ENCODE results near the gene EPO. TPM values are rescaled to one million over a fixed set of nuclear protein-coding genes. Genes with fewer than 3 reads are reported as not detected.

The EPO gene
- total RNA-seq, 2 donors from 2014 or later: 0.33 TPM; not detected in 1

GRCh38 chr7:100705753-100706671, 14.3 kb upstream of the EPO start, which contains the start of gene POP7:
Gene POP7, plus strand, starts transcription at chr7:100706121. Its CDS starts 710 bp downstream, at chr7:100706831.
- Histone ChIP-seq H3K9ac (ENCODE audit: extremely low read depth, low read length, poor library complexity, severe bottlenecking) (peak within 1 kb of the TSS; percentile 89), H3K4me3 (ENCODE audit: low read length) (peak within 1 kb of the TSS; percentile 89), H3K36me3 (ENCODE audit: control insufficient read depth, insufficient read depth, low read length) (peaks cover 13% of the 10 kb centered on the region), H3K9me3 (ENCODE audit: control insufficient read depth, low read length) (no peaks in the 10 kb centered on the region), H3K27ac (ENCODE audit: low read depth, low read length) (peak within 1 kb of the TSS; percentile 91), H3K4me1 (ENCODE audit: control insufficient read depth, insufficient read depth, low read length) (no peaks in the 10 kb centered on the region), H3K27me3 (ENCODE audit: control insufficient read depth, insufficient read depth, low read length, poor library complexity, severe bottlenecking) (no peaks in the 10 kb centered on the region)
- 0 to 3% methylated on average over 16 to 86 of the region's 86 CpGs for WGBS, 2 experiments (ENCODE audit: insufficient coverage in 1 of 2, insufficient read length in 1 of 2)
- Mint-ChIP-seq H3K27ac (peak within 1 kb of the TSS; percentile 94), H3K4me1 (peaks cover 10% of the 10 kb centered on the region), H3K36me3 (ENCODE audit: low read depth) (peaks cover 16% of the 10 kb centered on the region), H3K4me3 (peak within 1 kb of the TSS; percentile 95), H3K9me3 (no peaks in the 10 kb centered on the region), H3K27me3 (ENCODE audit: insufficient read depth) (no peaks in the 10 kb centered on the region)
- peak; percentile 99 for DNase-seq
- no peak for TF ChIP-seq CTCF (conservative IDR thresholded peaks at IDR 0.05)

DNA sequence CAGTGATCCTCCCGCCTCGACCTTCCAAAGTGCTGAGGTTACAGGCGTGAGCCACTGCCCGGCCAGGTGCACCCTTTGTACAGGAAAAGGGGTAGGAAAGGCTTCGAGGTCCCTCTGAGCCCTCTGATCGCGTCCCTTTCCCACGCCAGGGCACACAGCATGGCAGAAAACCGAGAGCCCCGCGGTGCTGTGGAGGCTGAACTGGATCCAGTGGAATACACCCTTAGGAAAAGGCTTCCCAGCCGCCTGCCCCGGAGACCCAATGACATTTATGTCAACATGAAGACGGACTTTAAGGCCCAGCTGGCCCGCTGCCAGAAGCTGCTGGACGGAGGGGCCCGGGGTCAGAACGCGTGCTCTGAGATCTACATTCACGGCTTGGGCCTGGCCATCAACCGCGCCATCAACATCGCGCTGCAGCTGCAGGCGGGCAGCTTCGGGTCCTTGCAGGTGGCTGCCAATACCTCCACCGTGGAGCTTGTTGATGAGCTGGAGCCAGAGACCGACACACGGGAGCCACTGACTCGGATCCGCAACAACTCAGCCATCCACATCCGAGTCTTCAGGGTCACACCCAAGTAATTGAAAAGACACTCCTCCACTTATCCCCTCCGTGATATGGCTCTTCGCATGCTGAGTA, 13.5 kb upstream of the EPO start:
- Histone ChIP-seq H3K27me3 (ENCODE audit: control insufficient read depth, insufficient read depth, low read length, poor library complexity, severe bottlenecking) (no peaks in the 10 kb centered on the region), H3K4me3 (ENCODE audit: low read length) (peak overlapping the region; percentile 89), H3K4me1 (ENCODE audit: control insufficient read depth, insufficient read depth, low read length) (no peaks in the 10 kb centered on the region), H3K27ac (ENCODE audit: low read depth, low read length) (no peak overlapping the region), H3K9me3 (ENCODE audit: control insufficient read depth, low read length) (no peaks in the 10 kb centered on the region), H3K36me3 (ENCODE audit: control insufficient read depth, insufficient read depth, low read length) (peaks cover 13% of the 10 kb centered on the region), H3K9ac (ENCODE audit: extremely low read depth, low read length, poor library complexity, severe bottlenecking) (peak overlapping the region; percentile 89)
- Mint-ChIP-seq H3K4me1 (peaks cover 10% of the 10 kb centered on the region), H3K36me3 (ENCODE audit: low read depth) (peaks cover 16% of the 10 kb centered on the region), H3K4me3 (peak overlapping the region; percentile 95), H3K27me3 (ENCODE audit: insufficient read depth) (no peaks in the 10 kb centered on the region), H3K27ac (peak overlapping the region; percentile 94), H3K9me3 (no peaks in the 10 kb centered on the region)
- whole genome bisulfite sequencing, 2 experiments (ENCODE audit: insufficient coverage in 1 of 2, insufficient read length in 1 of 2): 32 to 35% methylated on average over 21 to 34 of the region's 34 CpGs
- peak; percentile 65 for DNase-seq
- TF ChIP-seq CTCF (conservative IDR thresholded peaks at IDR 0.05): no peak

DNA sequence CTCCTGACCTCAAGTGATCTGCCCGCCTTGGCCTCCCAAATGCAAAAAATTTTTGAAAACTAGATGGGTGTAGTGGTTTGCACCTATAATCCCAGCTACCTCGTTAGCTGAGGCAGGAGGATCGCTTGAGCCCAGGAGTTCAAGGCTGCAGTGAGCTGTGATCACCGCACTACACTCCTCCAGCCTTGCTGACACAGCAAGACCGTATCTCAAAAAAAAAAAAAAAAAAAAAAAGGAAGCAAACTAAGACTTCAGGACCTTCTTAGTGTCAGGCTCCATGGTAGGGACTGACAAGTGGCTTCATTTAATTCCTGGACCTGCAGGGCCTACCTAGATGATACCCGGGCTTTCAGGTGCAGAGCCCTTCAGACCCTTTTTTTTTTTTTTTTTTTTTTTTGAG, 11.9 kb upstream of the EPO start:
- no peak overlapping the region for H3K4me3 Mint-ChIP-seq
- H3K27ac Mint-ChIP-seq: no peak overlapping the region

More for the DNA sequence above, 11.9 kb upstream of the EPO start:
- Mint-ChIP-seq H3K4me1 (peaks cover 10% of the 10 kb centered on the region), H3K27me3 (ENCODE audit: insufficient read depth) (no peaks in the 10 kb centered on the region), H3K36me3 (ENCODE audit: low read depth) (peaks cover 16% of the 10 kb centered on the region), H3K9me3 (no peaks in the 10 kb centered on the region)
- no peak for TF ChIP-seq CTCF (conservative IDR thresholded peaks at IDR 0.05)
- H3K27me3 ChIP-seq (ENCODE audit: control insufficient read depth, insufficient read depth, low read length, poor library complexity, severe bottlenecking): no peaks in the 10 kb centered on the region
- no peaks in the 10 kb centered on the region for H3K4me1 ChIP-seq (ENCODE audit: control insufficient read depth, insufficient read depth, low read length)
- 97 to 100% methylated on average over 4 to 6 of the region's 6 CpGs for WGBS, 2 experiments (ENCODE audit: insufficient coverage in 1 of 2, insufficient read length in 1 of 2)
- no peak overlapping the region for H3K4me3 ChIP-seq (ENCODE audit: low read length)
- H3K9me3 ChIP-seq (ENCODE audit: control insufficient read depth, low read length): no peaks in the 10 kb centered on the region
- no peak for DNase-seq
- peaks cover 13% of the 10 kb centered on the region for H3K36me3 ChIP-seq (ENCODE audit: control insufficient read depth, insufficient read depth, low read length)
- no peak overlapping the region for H3K9ac ChIP-seq (ENCODE audit: extremely low read depth, low read length, poor library complexity, severe bottlenecking)
- no peak overlapping the region for H3K27ac ChIP-seq (ENCODE audit: low read depth, low read length)

All from endodermal cell (in vitro differentiated cells).